Uterus (tissue), 4 donors: ENCODE results near the gene SGCA. TPM values are rescaled to one million over a fixed set of nuclear protein-coding genes. Genes with fewer than 3 reads are reported as not detected.
A peak's percentile ranks its signal among the peaks of the same experiment; 100 is the strongest.

Source experiments
- DNase-seq, 2 donors: peaks; one replicate each; pipeline ENCODE4 v3.0.0-alpha.2; 2019 to 2020
- H3K27ac ChIP-seq, 2 donors: fragments of 200-600 bp; sonication (generic); 1 replicate in 1 of 2; 2 replicates in 1 of 2; pipeline ENCODE4 v1.5.1; 2016 to 2018
- H3K27me3 ChIP-seq, 2 donors: fragments of 200-600 bp; sonication (generic); one replicate each; pipeline ENCODE4 v1.5.1; 2018 to 2019; ENCODE audit warnings: control low read depth in 1 of 2
- H3K36me3 ChIP-seq, 2 donors: fragments of 200-600 bp; sonication (generic); one replicate each; pipeline ENCODE4 v1.5.1; 2019; ENCODE audit warnings: control low read depth in 1 of 2
- H3K4me1 ChIP-seq, 2 donors: fragments of 200-600 bp; sonication (generic); one replicate each; pipeline ENCODE4 v1.5.1; 2018 to 2019; ENCODE audit warnings: control low read depth in 1 of 2
- H3K4me3 ChIP-seq, 2 donors: fragments of 200-600 bp; sonication (generic); 1 replicate in 1 of 2; 2 replicates in 1 of 2; pipeline ENCODE4 v1.5.1; 2018 to 2019; ENCODE audit warnings: mild to moderate bottlenecking in 1 of 2
- H3K9me3 ChIP-seq, 2 donors: fragments of 200-600 bp; sonication (generic); one replicate each; pipeline ENCODE4 v1.5.1; 2019; ENCODE audit warnings: control low read depth in 1 of 2
- POLR2A ChIP-seq, 2 donors: fragments of 450-650 bp; IDR thresholded peaks; one replicate each; pipeline ENCODE4 v1.6.1; 2016; ENCODE audit warnings: antibody characterized with exemption in 2 of 2, mild to moderate bottlenecking in 1 of 2, moderate library complexity in 1 of 2
- intact Hi-C: fragments of 100-400 bp; cut with DNase I; formaldehyde crosslinking; loops from one replicate; pipeline ENCODE4 v1.15.1; 2023; ENCODE audit warnings: low total_unique reads
- total RNA-seq, 4 donors: library from RNA; depleted of rRNA in 3 of 4; stranded (reverse); fragments of >200 nt in 3 of 4; gene quantifications; one replicate each; pipeline versions ENCODE4 v1.1.0 to v1.2.4, GENCODE V29; 2014 to 2023
- TF ChIP-seq, protein P1 (sequence below), 4 experiments: fragments of 200-600 bp in 2 of 4; fragments of 450-650 bp in 2 of 4; sonication (generic) in 2 of 4; IDR thresholded peaks; one replicate each; pipeline ENCODE4 v1.5.1; 2016 to 2019; ENCODE audit warnings: antibody characterized with exemption in 4 of 4, mild to moderate bottlenecking in 2 of 4, moderate library complexity in 1 of 4
- donor health status: DM: yes; HTN: yes; CAD: no.

The SGCA gene
- total RNA-seq, 4 donors from 2014 or later: 0.90 to 119 (median 19.6) TPM; not detected in 1

DNA sequence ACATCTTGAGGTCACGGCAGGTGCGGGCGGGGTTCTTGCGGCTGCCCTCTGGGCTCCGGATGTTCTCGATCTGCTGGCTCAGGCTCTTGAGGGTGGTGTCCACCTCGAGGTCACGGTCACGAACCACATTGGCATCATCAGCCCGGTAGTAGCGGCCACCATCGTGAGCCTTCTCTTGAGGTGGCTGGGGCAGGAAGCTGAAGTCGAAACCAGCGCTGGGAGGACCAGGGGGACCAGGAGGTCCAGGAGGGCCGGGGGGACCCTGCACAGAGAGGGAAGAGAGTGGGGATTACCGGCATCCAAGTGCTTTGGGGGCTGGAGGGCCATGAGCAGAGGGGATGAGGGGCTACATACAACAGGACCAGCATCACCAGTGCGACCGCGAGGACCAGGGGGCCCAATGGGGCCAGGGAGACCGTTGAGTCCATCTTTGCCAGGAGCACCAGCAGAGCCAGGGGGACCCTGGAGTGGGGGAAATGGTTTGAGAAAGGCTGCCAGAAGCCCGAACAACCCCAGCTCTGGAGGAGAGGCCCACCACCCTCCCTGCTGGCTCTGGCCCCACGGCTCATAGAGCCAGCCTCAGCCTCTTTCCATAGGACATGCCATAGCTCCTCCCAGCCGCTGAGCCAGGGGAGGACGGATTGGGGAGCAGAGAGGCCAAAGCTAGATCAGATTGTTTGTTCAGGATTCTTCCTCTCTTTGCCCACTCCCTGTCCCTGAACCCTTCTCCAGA lies 21.0 kb downstream of the SGCA start:
- TF ChIP-seq POLR2A (IDR thresholded peaks at IDR 0.05): no peak
- TF ChIP-seq, protein P1, sequence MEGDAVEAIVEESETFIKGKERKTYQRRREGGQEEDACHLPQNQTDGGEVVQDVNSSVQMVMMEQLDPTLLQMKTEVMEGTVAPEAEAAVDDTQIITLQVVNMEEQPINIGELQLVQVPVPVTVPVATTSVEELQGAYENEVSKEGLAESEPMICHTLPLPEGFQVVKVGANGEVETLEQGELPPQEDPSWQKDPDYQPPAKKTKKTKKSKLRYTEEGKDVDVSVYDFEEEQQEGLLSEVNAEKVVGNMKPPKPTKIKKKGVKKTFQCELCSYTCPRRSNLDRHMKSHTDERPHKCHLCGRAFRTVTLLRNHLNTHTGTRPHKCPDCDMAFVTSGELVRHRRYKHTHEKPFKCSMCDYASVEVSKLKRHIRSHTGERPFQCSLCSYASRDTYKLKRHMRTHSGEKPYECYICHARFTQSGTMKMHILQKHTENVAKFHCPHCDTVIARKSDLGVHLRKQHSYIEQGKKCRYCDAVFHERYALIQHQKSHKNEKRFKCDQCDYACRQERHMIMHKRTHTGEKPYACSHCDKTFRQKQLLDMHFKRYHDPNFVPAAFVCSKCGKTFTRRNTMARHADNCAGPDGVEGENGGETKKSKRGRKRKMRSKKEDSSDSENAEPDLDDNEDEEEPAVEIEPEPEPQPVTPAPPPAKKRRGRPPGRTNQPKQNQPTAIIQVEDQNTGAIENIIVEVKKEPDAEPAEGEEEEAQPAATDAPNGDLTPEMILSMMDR (IDR thresholded peaks at IDR 0.05): no peak
- DNase-seq: no peak
- intact Hi-C loops: no loop called here
- Histone ChIP-seq H3K36me3 (no peaks in the 10 kb centered on the region), H3K27ac (peak overlapping the region; percentile 82 to 96), H3K9me3 (no peaks in the 10 kb centered on the region), H3K27me3 (no peaks in the 10 kb centered on the region), H3K4me3 (no peak overlapping the region), H3K4me1 (peaks cover 0 to 15% of the 10 kb centered on the region in 2 donors)

- Histone ChIP-seq H3K4me1 (peaks cover 0 to 15% of the 10 kb centered on the region in 2 donors), H3K36me3 (no peaks in the 10 kb centered on the region), H3K27ac (peak overlapping the region; percentile 82 to 96), H3K27me3 (no peaks in the 10 kb centered on the region), H3K9me3 (no peaks in the 10 kb centered on the region), H3K4me3 (no peak overlapping the region)
- TF ChIP-seq, protein P1 (IDR thresholded peaks at IDR 0.05): no peak
- TF ChIP-seq POLR2A (IDR thresholded peaks at IDR 0.05): no peak
- intact Hi-C loops: no loop called here
- no peak for DNase-seq
Observed at GRCh38 chr17:50187394-50187725, 21.6 kb downstream of the SGCA start.

- H3K36me3 ChIP-seq: no peaks in the 10 kb centered on the region
- H3K4me1 ChIP-seq: peaks cover 0 to 15% of the 10 kb centered on the region in 2 donors
Observed at GRCh38 chr17:50187751-50188530, 22.1 kb downstream of the SGCA start.

DNA sequence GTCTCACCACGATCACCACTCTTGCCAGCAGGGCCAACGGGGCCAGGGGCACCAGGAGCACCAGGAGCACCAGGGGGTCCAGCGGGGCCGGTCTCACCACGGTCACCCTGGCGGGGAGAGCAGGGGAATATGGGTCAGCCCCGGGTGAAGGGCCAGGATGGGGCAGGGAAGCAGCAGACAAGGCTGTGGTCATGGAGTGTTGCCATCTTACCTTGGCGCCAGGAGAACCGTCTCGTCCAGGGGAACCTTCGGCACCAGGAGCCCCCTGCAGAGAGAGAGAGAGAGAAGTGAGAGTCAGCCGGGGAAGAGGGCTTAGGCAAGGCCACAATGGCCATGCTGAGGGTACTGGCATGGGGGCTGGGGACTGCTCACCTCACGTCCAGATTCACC lies 22.7 kb downstream of the SGCA start:
- no peak for DNase-seq
- H3K4me1 ChIP-seq: peaks cover 0 to 17% of the 10 kb centered on the region in 2 donors
- no peaks in the 10 kb centered on the region for H3K36me3 ChIP-seq
- H3K27ac ChIP-seq: peak overlapping the region; percentile 82 to 96
- intact Hi-C loops: no loop called here
- TF ChIP-seq, protein P1 (IDR thresholded peaks at IDR 0.05): no peak
- TF ChIP-seq POLR2A (IDR thresholded peaks at IDR 0.05): no peak
- no peaks in the 10 kb centered on the region for H3K27me3 ChIP-seq
- no peaks in the 10 kb centered on the region for H3K9me3 ChIP-seq
- no peak overlapping the region for H3K4me3 ChIP-seq

More at GRCh38 chr17:50187751-50188530, 22.1 kb downstream of the SGCA start:
- TF ChIP-seq, protein P1 (IDR thresholded peaks at IDR 0.05): no peak
- no peak for TF ChIP-seq POLR2A (IDR thresholded peaks at IDR 0.05)
- Histone ChIP-seq H3K9me3 (no peaks in the 10 kb centered on the region), H3K27ac (peak overlapping the region; percentile 82 to 96), H3K4me3 (no peak overlapping the region), H3K27me3 (no peaks in the 10 kb centered on the region)
- intact Hi-C loops: no loop called here
- DNase-seq: no peak
